ENCODE results near the gene ADAM10.
"Not testable (repeated sequence)": the region's sequence is repeated elsewhere in the genome, so short reads cannot be mapped to it uniquely, and the experiment has no call there.

ADAM10 gene

GRCh38 chr15:58605931-58606530, 143.5 kb downstream of the ADAM10 start:
- DNase-seq: no peak

- no peak for DNase-seq
Observed at GRCh38 chr15:58604455-58604923, 145.0 kb downstream of the ADAM10 start.

GRCh38 chr15:58603927-58604326, 145.6 kb downstream of the ADAM10 start:
- DNase-seq: not testable (repeated sequence)

DNA sequence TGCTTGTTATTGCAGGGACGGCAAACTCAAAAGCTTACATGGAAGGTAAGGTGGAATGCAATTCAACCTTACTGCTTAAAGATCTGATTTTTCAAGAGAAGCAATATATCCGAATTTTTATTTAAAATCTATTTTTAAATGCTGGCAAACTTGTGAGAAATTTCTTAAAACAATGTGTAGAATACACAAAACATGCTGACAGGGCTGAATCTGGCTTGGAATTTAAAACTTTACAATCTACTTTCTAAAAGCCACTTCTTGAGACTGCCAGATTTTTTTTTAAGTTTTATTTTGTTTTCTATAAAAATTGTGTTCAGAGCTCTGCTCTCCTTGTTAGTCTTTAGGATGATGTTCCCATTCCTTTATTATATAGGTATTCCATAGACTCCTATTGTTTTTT, 146.7 kb downstream of the ADAM10 start:
- no peak for DNase-seq

DNA sequence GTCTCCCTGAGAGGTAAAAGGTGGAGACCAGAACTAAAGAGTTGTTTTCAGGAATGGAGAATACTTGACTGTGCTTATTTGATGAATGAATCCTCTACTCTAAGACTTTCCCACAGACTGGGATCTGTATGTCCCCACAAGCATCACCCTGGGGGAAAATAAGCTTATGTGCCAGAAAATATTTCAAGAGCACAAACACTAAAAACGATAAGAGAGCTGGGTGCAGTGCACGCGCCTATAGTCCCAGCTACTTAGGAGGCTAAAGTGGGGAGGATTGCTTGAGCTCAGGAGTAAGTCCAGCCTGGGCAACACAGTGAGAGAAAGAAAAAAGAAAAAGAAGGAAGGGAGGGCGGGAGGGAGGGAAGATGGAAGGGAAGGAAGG, 150.7 kb downstream of the ADAM10 start:
- no peak for DNase-seq

GRCh38 chr15:58597943-58598828, 151.3 kb downstream of the ADAM10 start:
- peak; percentile 6 for DNase-seq

GRCh38 chr15:58595516-58596263, 153.8 kb downstream of the ADAM10 start:
- DNase-seq: peak; percentile 29

DNA sequence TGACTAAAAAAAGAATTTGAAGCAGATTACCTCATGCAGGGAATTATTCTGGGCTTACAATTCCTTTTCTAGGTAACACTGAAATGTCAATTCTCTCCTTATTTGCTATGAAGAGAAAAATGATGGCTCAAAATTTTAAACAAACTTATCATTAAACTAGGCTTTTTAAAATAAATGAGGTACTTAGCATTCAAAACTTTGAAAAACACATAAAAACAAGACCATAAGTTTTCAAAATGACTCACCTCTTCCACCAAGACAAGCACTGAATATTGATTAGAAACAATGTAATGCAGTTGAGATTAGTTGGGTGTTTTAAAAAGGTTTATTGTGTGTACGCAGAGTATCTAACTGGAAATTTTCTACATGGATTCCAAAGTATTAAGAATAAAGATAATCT, 154.6 kb downstream of the ADAM10 start:
- DNase-seq: no peak

- peak; percentile 26 for DNase-seq
Observed at GRCh38 chr15:58593870-58594269, 155.6 kb downstream of the ADAM10 start.

DNA sequence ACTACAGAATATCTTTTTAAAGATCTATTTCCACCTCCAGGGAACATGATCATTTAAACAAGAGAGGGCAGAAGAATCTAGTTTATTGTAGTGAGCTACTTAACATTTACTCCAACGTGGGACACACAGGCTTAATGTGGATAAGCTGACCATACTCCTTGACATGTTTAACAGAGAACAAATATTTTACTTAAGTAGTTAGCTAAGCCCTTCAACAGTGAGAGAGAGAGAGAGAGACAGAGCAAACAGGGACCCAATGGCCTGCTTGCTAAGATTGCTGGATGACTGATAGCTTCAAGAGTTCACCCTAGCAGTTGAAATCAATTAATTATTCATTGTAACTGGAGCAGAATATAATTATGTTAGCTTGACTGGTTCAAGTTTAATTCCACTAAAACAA, 158.6 kb downstream of the ADAM10 start:
- DNase-seq: no peak

DNA sequence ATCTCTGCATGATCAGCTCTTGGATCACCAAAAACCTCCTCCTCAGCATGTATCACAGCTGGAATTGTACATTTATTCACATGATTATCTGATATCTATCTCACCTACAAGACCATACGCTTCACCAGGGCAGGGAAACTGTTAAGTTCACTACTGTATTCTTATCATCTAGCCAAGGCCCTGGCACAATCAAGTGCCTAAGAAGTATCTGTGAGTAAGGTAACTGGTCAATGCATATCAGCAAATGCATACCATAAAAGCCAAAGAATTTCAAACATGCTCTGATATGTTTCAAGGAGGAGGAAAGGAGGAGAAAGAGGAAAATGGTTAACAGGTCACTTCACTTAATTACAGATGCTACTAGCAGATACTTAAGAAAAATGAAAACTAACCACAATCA, 159.3 kb downstream of the ADAM10 start:
- no peak for DNase-seq

- DNase-seq: no peak
Observed at GRCh38 chr15:58589047-58589446, 160.5 kb downstream of the ADAM10 start.

- no peak for DNase-seq
Observed at GRCh38 chr15:58588096-58588495, 161.4 kb downstream of the ADAM10 start.

- DNase-seq: no peak
Observed at GRCh38 chr15:58587486-58587885, 162.0 kb downstream of the ADAM10 start.

DNA sequence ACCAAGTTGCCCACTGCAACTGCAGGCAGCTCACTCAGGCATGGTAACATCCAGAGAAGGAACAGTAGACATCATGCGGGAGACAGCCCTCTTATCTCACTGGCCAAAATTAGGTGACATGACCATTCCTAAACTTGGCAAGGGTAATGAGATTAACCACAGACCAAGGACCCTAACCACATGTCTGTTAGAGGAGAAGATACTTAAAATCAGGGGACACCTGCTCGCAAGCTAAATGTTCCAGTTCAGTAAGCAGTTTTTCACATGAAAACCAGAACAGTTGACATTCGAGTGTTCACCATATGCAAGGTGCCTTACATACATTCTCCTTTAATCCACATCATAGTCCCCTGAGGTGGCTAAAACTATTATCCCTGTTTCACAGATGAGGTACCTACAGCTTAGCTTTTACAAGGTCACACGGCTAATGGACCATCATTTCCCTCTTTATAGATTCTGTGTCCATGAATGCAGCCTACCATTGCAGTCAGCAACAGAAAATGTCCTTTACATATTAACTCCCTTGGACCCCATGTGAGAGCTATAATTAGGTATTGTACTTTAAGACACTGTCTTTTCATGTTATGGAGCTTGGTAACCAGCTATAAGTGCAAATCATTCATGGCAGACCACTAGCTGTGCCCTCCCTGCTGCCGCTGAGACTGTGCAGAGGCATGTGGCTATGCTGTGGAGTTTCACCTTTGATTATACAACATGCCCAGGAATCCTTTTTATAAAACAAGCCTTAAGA, 163.6 kb downstream of the ADAM10 start:
- DNase-seq: no peak

- no peak for DNase-seq
Observed at GRCh38 chr15:58584789-58585461, 164.6 kb downstream of the ADAM10 start.

- peak; percentile 29 for DNase-seq
Observed at GRCh38 chr15:58583171-58583908, 166.2 kb downstream of the ADAM10 start.

DNA sequence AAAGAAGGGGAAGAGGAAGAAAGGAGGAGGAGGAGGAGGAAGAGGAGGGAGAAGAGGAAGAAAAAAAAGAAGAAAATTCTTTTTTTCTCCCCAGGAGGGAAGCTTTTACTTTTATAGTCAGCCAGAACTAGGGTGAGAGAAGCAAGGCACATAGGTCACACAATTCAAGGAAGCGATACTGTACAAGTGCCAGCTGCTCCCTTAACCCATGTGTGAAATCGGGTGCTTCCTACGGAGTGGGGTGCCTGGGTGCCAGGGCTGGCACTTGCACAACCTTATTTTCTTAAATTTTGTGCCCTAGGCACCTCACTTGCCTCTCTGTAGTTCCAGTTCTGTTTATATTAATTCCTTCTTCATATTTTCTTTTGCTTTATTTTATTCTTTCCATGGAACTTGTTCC, 167.3 kb downstream of the ADAM10 start:
- DNase-seq: peak; percentile 80

GRCh38 chr15:58576657-58577056, 172.8 kb downstream of the ADAM10 start:
- no peak for DNase-seq

DNA sequence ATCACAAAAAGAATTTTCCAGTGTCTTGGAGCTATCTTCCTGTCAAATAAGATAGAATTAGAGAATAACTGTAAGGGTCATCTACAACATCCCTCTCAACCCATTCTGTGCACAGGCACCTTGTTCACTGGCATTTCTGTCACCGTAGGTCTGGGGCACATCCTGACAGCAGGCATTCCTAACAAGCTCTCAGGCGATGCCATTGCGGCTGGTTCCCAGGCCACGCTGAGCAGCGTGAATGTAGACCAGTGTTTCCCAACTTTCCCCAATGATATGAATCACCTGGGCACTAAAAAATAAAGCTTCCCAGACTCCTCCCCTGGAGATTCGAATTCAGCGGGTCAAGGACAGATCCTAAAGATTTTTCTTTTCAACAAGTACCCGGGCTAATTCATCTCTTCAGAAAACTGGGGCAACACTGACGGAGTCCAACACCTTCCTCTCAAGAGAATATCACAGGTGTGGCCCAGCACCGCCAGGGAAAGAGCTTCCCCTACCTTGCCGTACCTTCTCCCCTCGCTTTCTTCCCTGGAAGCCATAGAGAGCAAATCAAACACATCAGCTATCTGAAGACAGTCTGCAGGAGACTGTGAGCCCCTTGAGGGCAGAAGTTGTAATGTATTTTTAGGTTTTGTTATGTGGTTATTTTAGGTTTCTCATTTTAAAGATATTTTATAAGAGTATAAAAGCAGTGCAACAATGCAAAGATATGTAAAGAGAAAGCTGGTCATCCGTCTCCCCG, 174.3 kb downstream of the ADAM10 start:
- DNase-seq: no peak

DNA sequence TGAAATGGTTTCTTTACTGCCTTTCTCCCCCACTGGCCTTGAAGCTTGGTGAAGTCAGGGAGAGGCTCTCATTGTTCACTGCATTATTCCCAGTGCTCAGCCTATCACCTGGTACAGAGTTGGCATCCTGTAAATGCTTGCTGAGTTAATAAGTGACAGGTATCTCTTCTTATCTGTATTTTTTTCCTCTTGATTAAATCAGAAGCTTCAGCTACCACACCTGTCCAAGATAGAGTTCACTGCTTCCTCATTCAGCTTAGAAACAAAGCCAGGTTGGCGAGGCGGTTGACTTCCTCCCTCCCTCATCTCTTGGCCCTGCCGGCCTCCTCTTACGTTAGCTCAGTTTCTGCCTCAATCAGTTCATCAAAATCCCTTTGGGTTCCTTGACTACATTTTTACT, 174.9 kb downstream of the ADAM10 start:
- no peak for DNase-seq

Data from MV-4-11 (cell line).